Tibial nerve (tissue), 4 donors: ENCODE data around the gene GTF2H4. TPM values are rescaled to one million over a fixed set of nuclear protein-coding genes. Genes with fewer than 3 reads are reported as not detected.

Experiments used
- DNase-seq, 2 donors: peaks; one replicate each; pipeline ENCODE4 v3.0.0-alpha.2; 2019; ENCODE audit warnings: low spot score in 2 of 2
- H3K27ac ChIP-seq, 4 donors: fragments of 200-600 bp; sonication (generic) in 3 of 4; one replicate each; pipeline ENCODE4 v1.5.1; 2017 to 2019; ENCODE audit warnings: mild to moderate bottlenecking in 1 of 4
- H3K27me3 ChIP-seq, 2 donors: fragments of 200-600 bp; sonication (generic) in 1 of 2; one replicate each; pipeline versions ENCODE4 v1.5.1 to v1.6.0; 2017 to 2019
- H3K36me3 ChIP-seq, 3 donors: fragments of 200-600 bp; sonication (generic); one replicate each; pipeline ENCODE4 v1.5.1; 2018 to 2019
- H3K4me1 ChIP-seq, 4 donors: fragments of 200-600 bp; sonication (generic) in 3 of 4; one replicate each; pipeline ENCODE4 v1.5.1; 2017 to 2019
- H3K4me3 ChIP-seq, 4 donors: fragments of 200-600 bp; sonication (generic) in 3 of 4; one replicate each; pipeline ENCODE4 v1.5.1; 2017 to 2019; ENCODE audit warnings: mild to moderate bottlenecking in 1 of 4, moderate library complexity in 1 of 4
- H3K9me3 ChIP-seq, 4 donors: fragments of 200-600 bp; sonication (generic) in 3 of 4; one replicate each; pipeline ENCODE4 v1.5.1; 2017 to 2019
- CTCF ChIP-seq, 5 experiments: fragments of 200-600 bp in 3 of 5; fragments of 450-650 bp in 2 of 5; sonication (generic) in 3 of 5; IDR thresholded peaks; one replicate each; pipeline ENCODE4 v1.5.1; 2016 to 2019; ENCODE audit warnings: antibody characterized with exemption in 5 of 5, mild to moderate bottlenecking in 3 of 5, moderate library complexity in 2 of 5
- EP300 ChIP-seq, 2 donors: sonication (generic); formaldehyde crosslinking; IDR thresholded peaks; one replicate each; pipeline ENCODE4 v1.6.1; 2017; ENCODE audit warnings: antibody characterized with exemption in 2 of 2, mild to moderate bottlenecking in 1 of 2
- POLR2A ChIP-seq, 2 donors: fragments of 450-650 bp; IDR thresholded peaks; one replicate each; pipeline ENCODE4 v1.6.1; 2017; ENCODE audit warnings: antibody characterized with exemption in 2 of 2, mild to moderate bottlenecking in 2 of 2, moderate library complexity in 2 of 2
- WGBS, 2 donors: methylation state at CpG; one replicate each; pipeline ENCODE4 v1.1.5; 2018; 5-methylcytosine and 5-hydroxymethylcytosine counted together
- total RNA-seq, 4 donors: library from RNA; depleted of rRNA; stranded (reverse); fragments of >200 nt; gene quantifications; one replicate each; pipeline ENCODE4 v1.1.0, GENCODE V29; 2016

Gene GTF2H4
- total RNA-seq, 4 donors from 2014 or later: 2.2 to 25.2 (median 10.1) TPM

DNA sequence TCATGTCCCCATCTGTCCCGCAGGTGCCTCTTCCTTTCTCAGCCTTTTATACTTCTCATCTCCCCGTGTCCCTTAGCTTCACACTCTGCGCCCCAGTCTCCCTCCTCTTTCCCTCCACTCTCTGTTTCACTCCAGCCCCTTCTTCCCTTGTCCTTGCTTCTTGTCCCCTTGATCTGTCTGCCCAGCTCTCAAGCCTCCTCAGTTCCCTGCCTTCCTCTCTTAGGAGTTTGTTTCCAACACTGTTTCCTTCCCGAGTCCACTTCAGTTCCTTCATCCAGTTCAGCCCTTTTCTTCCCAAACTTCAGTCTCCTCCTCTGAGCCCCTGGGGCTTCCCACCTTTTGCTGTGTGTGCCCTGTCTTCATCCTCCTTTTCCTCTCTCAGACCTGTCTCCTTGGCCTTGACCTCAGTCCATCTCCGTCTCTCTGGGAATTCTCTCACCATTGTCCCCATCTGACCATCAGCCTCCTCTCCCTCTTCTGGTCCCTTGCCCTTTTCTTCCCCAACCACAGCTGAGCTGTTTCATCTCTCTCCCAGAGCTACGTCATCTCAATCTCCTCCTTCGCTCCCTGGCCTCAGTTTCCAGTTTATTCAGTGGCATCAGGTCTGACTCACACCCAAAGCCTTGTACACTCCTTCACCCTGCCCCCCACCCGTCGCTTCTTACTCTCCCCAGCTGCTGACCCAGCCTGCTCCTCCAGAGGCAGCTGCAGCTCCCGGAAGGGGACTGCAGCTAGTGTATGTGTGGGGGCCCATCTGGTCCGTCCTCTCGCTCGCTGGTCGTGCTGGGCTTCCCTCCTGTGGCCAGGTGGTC is 26.4 kb upstream of the GTF2H4 start:
- 70 to 71% methylated on average over 14 of the region's 14 CpGs for WGBS, 2 donors
- Histone ChIP-seq H3K4me3 (no peak overlapping the region), H3K27ac (peak overlapping the region in 3 of 4 donors; percentile 91 to 98 (median 96)), H3K36me3 (no peaks in the 10 kb centered on the region), H3K27me3 (no peaks in the 10 kb centered on the region), H3K9me3 (no peaks in the 10 kb centered on the region), H3K4me1 (peaks cover 0 to 60% (median 39%) of the 10 kb centered on the region in 4 donors)
- no peak for DNase-seq
- TF ChIP-seq POLR2A (IDR thresholded peaks at IDR 0.05) (no peak), EP300 (IDR thresholded peaks at IDR 0.05) (no peak), CTCF (IDR thresholded peaks at IDR 0.05) (no peak)

GRCh38 chr6:30882204-30882758 is 25.7 kb upstream of the GTF2H4 start:
- TF ChIP-seq CTCF (IDR thresholded peaks at IDR 0.05): no peak
- no peak for TF ChIP-seq EP300 (IDR thresholded peaks at IDR 0.05)
- no peak for TF ChIP-seq POLR2A (IDR thresholded peaks at IDR 0.05)
- H3K4me3 ChIP-seq: no peak overlapping the region
- peak overlapping the region; percentile 87 to 98 (median 94) for H3K27ac ChIP-seq
- H3K27me3 ChIP-seq: no peaks in the 10 kb centered on the region
- WGBS, 2 donors: 49 to 63% methylated on average over 4 to 8 of the region's 8 CpGs
- DNase-seq: no peak
- no peaks in the 10 kb centered on the region for H3K9me3 ChIP-seq
- H3K4me1 ChIP-seq: peaks cover 0 to 58% (median 42%) of the 10 kb centered on the region in 4 donors
- H3K36me3 ChIP-seq: no peaks in the 10 kb centered on the region

GRCh38 chr6:30882759-30883684 is 25.0 kb upstream of the GTF2H4 start:
- Histone ChIP-seq H3K27me3 (no peaks in the 10 kb centered on the region), H3K9me3 (no peaks in the 10 kb centered on the region), H3K4me3 (peak overlapping the region in 1 of 4 donors; percentile 83), H3K36me3 (no peaks in the 10 kb centered on the region), H3K4me1 (peaks cover 0 to 53% (median 44%) of the 10 kb centered on the region in 4 donors), H3K27ac (peak overlapping the region; percentile 87 to 98 (median 94))
- TF ChIP-seq EP300 (IDR thresholded peaks at IDR 0.05): no peak
- TF ChIP-seq CTCF (IDR thresholded peaks at IDR 0.05): no peak
- TF ChIP-seq POLR2A (IDR thresholded peaks at IDR 0.05): no peak
- WGBS, 2 donors: 64 to 70% methylated on average over 14 to 15 of the region's 15 CpGs
- no peak for DNase-seq

DNA sequence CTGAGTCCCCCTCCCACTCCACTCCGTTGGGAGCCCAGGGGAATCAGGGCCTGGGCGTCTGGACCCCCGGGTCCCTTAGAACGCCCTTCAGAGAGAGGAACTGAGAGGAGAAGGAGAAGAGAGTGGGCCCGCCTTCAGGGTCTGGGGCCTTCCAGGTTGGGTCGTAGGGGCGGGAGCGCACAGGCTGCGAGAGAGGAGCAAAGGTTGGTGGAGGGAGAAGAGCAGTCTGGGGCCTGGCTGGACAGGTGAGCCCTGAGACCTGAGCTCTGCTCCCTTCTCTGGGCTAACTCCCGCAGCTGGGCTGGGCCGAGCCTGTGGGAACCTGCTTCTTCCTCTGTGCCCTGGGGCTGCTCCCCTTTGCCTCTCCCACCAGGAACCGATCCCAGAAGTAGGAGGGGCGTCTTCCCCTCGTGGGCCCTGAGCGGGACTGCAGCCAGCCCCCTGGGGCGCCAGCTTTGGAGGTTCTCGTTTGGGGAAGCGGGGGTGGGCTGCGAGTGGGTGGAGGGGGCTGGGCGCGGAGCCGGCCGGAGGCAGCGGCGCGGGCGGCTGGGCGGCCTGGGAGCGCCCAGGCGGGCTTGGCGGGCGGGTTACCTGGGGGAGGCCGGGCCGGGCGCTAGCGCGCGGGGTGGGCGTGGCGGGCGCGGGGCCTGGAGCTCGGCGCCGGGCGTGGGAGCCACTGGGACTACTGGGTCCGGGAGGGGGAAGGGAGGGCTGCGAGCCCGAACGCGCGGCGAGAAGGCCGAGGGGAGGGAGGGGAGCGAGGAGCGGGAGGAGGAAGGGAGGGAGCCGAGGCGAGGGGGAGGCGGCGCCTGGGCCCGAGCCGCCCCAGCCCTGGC is 24.1 kb upstream of the GTF2H4 start, which contains the start of gene DDR1:
TSS of gene DDR1 (plus strand) at position 835 of the 836 bp plus-strand sequence. CDS start 4,211 bp downstream, outside the sequence.
- Histone ChIP-seq H3K36me3 (peaks cover 0 to under 1% (median 0%) of the 10 kb centered on the region in 3 donors), H3K4me3 (peak within 1 kb of the TSS; percentile 66 to 83 (median 76)), H3K27me3 (no peaks in the 10 kb centered on the region), H3K27ac (peak within 1 kb of the TSS; percentile 87 to 98 (median 94)), H3K4me1 (peaks cover 0 to 60% (median 47%) of the 10 kb centered on the region in 4 donors), H3K9me3 (no peaks in the 10 kb centered on the region)
- peak in 1 of 2 donors; percentile 28 for DNase-seq
- 18 to 35% methylated on average over 20 to 36 of the region's 62 CpGs for WGBS, 2 donors
- no peak for TF ChIP-seq CTCF (IDR thresholded peaks at IDR 0.05)
